Measurements from ENCODE around the gene CFAP90. TPM values are rescaled to one million over a fixed set of nuclear protein-coding genes. Genes with fewer than 3 reads are reported as not detected.
A peak's percentile ranks its signal among the peaks of the same experiment; 100 is the strongest.

The CFAP90 gene
- total and polyA plus RNA-seq, 2 donors (not counting 3 experiments of a cell fraction or from before 2014, with no cell fraction given), result 0.07 TPM; not detected in 1

- H3K9ac ChIP-seq (replicated peaks; ENCODE audit: extremely low read depth, insufficient read depth, low read length), result no peak overlapping the region
- no peaks in the 10 kb centered on the region for H3K79me2 ChIP-seq (ENCODE audit: control insufficient read depth, insufficient read depth, low read length)
- FAIRE-seq (no peak), DNase-seq (ENCODE audit: low read depth, low spot score) (peak; percentile 44)
- intact Hi-C loops (cut with micrococcal nuclease), result loop anchor here (10.0 kb wide), 1 partner anchor 558 kb away; no protein-coding TSS in a partner anchor
- peaks cover 15 to 18% of the 10 kb centered on the region in 2 experiments for H3K36me3 ChIP-seq (ENCODE audit: control insufficient read depth in 2 of 2, extremely low read depth in 1 of 2, insufficient read depth in 2 of 2, low read length in 2 of 2)
- H3K9me3 ChIP-seq (replicated peaks; ENCODE audit: control insufficient read depth, insufficient read depth, low read length), result no peaks in the 10 kb centered on the region
- ChIA-PET CTCF (interaction anchor here (0.8 to 1.9 kb wide), 9 partner anchors 8 to 42 kb away, joined by 3 to 17 read pairs (median 5); partner anchors contain the start of genes FASTKD3 and MTRR), POLR2A (no interaction called here)
- H3K27me3 ChIP-seq (ENCODE audit: control insufficient read depth in 2 of 2, insufficient read depth in 2 of 2, low read length in 2 of 2), result no peaks in the 10 kb centered on the region
- no peaks in the 10 kb centered on the region for H3K9me1 ChIP-seq (replicated peaks; ENCODE audit: control insufficient read depth, extremely low read depth, insufficient read depth, low read length)
- dilution Hi-C loops (cut with MboI; ENCODE audit: extremely low pct_ligation_motif_present, low sequenced_read_pairs), result no loop called here
- TF ChIP-seq POLR2AphosphoS5 (IDR thresholded peaks at IDR 0.05; ENCODE audit: insufficient read depth, low read depth, low read length) (no peak), FOS (IDR thresholded peaks at IDR 0.05; ENCODE audit: borderline replicate concordance, insufficient read depth, low read length) (peak; percentile 27), JUN (IDR thresholded peaks at IDR 0.05; ENCODE audit: borderline replicate concordance, insufficient read depth, insufficient read length, low read depth) (peak; percentile 31), CTCF (IDR thresholded peaks at IDR 0.05; ENCODE audit: extremely low read depth in 1 of 2, insufficient read depth in 1 of 2, low read depth in 1 of 2, low read length in 2 of 2) (peak; percentile 47 to 48), POLR2A (IDR thresholded peaks at IDR 0.05; ENCODE audit: low read depth, low read length) (no peak)
- H3K4me3 ChIP-seq (replicated peaks in 1 of 3; ENCODE audit: insufficient read depth in 1 of 3, low read depth in 1 of 3, low read length in 3 of 3), result no peak overlapping the region
- no peak overlapping the region for H3K27ac ChIP-seq (ENCODE audit: insufficient read depth, low read depth, low read length)
- H4K20me1 ChIP-seq (replicated peaks; ENCODE audit: control insufficient read depth, extremely low read depth, insufficient read depth, low read length), result no peaks in the 10 kb centered on the region
- no peaks in the 10 kb centered on the region for H3K4me1 ChIP-seq (ENCODE audit: control insufficient read depth, extremely low read depth, insufficient read depth, low read length)
- BruUV-seq (replicated peaks), result no TSS peak
- no peak overlapping the region for H2AFZ ChIP-seq (ENCODE audit: low read depth, low read length)
- no peak overlapping the region for H3K4me2 ChIP-seq (ENCODE audit: insufficient read depth, low read length)
Measured at GRCh38 chr5:7897014-7897600, 46.2 kb upstream of the CFAP90 start.

- no peaks in the 10 kb centered on the region for H3K27me3 ChIP-seq (ENCODE audit: control insufficient read depth in 2 of 2, insufficient read depth in 2 of 2, low read length in 2 of 2)
- no peak overlapping the region for H3K4me3 ChIP-seq (replicated peaks in 1 of 3; ENCODE audit: insufficient read depth in 1 of 3, low read depth in 1 of 3, low read length in 3 of 3)
- no peak overlapping the region for H3K4me2 ChIP-seq (ENCODE audit: insufficient read depth, low read length)
- FAIRE-seq (no peak), DNase-seq (ENCODE audit: low read depth, low spot score) (no peak)
- no peak overlapping the region for H2AFZ ChIP-seq (ENCODE audit: low read depth, low read length)
- no peak for TF ChIP-seq POLR2AphosphoS5 (IDR thresholded peaks at IDR 0.05; ENCODE audit: insufficient read depth, low read depth, low read length)
- TF ChIP-seq MYC (IDR thresholded peaks at IDR 0.05; ENCODE audit: low read depth, low read length), result no peak
- TF ChIP-seq MAX (IDR thresholded peaks at IDR 0.05; ENCODE audit: insufficient read depth, insufficient read length), result no peak
- TF ChIP-seq JUN (IDR thresholded peaks at IDR 0.05; ENCODE audit: borderline replicate concordance, insufficient read depth, insufficient read length, low read depth), result no peak
- no peak for TF ChIP-seq CTCF (IDR thresholded peaks at IDR 0.05; ENCODE audit: extremely low read depth in 1 of 2, insufficient read depth in 1 of 2, low read depth in 1 of 2, low read length in 2 of 2)
- TF ChIP-seq FOS (IDR thresholded peaks at IDR 0.05; ENCODE audit: borderline replicate concordance, insufficient read depth, low read length), result no peak
- TF ChIP-seq POLR2A (IDR thresholded peaks at IDR 0.05; ENCODE audit: low read depth, low read length), result no peak
- TF ChIP-seq EZH2 (IDR thresholded peaks at IDR 0.05; ENCODE audit: borderline replicate concordance, low read depth, low read length, severe bottlenecking), result no peak
- no peak for TF ChIP-seq GATA2 (IDR thresholded peaks at IDR 0.05; ENCODE audit: insufficient read depth, insufficient read length, low read depth, low read length)
- H3K4me1 ChIP-seq (ENCODE audit: control insufficient read depth, extremely low read depth, insufficient read depth, low read length), result no peaks in the 10 kb centered on the region
- no TSS peak for BruUV-seq (replicated peaks)
- CTCF ChIA-PET, result no interaction called here
- no peak overlapping the region for H3K9ac ChIP-seq (replicated peaks; ENCODE audit: extremely low read depth, insufficient read depth, low read length)
- H4K20me1 ChIP-seq (replicated peaks; ENCODE audit: control insufficient read depth, extremely low read depth, insufficient read depth, low read length), result no peaks in the 10 kb centered on the region
- H3K9me1 ChIP-seq (replicated peaks; ENCODE audit: control insufficient read depth, extremely low read depth, insufficient read depth, low read length), result no peaks in the 10 kb centered on the region
- dilution Hi-C loops (cut with MboI; ENCODE audit: extremely low pct_ligation_motif_present, low sequenced_read_pairs), result no loop called here
- intact Hi-C loops (cut with micrococcal nuclease), result loop anchor here (10.0 kb wide), 1 partner anchor 560 kb away; no protein-coding TSS in a partner anchor
- no peaks in the 10 kb centered on the region for H3K9me3 ChIP-seq (replicated peaks; ENCODE audit: control insufficient read depth, insufficient read depth, low read length)
- H3K79me2 ChIP-seq (ENCODE audit: control insufficient read depth, insufficient read depth, low read length), result no peaks in the 10 kb centered on the region
- POLR2A ChIA-PET, result no interaction called here
- H3K36me3 ChIP-seq (ENCODE audit: control insufficient read depth in 2 of 2, extremely low read depth in 1 of 2, insufficient read depth in 2 of 2, low read length in 2 of 2), result peaks cover 16 to 18% of the 10 kb centered on the region in 2 experiments
- no peak overlapping the region for H3K27ac ChIP-seq (ENCODE audit: insufficient read depth, low read depth, low read length)
Measured at GRCh38 chr5:7894860-7895259, 43.9 kb upstream of the CFAP90 start.

Data from endothelial cell of umbilical vein (primary cell).